ENCODE results near the gene CENPH.

DNA sequence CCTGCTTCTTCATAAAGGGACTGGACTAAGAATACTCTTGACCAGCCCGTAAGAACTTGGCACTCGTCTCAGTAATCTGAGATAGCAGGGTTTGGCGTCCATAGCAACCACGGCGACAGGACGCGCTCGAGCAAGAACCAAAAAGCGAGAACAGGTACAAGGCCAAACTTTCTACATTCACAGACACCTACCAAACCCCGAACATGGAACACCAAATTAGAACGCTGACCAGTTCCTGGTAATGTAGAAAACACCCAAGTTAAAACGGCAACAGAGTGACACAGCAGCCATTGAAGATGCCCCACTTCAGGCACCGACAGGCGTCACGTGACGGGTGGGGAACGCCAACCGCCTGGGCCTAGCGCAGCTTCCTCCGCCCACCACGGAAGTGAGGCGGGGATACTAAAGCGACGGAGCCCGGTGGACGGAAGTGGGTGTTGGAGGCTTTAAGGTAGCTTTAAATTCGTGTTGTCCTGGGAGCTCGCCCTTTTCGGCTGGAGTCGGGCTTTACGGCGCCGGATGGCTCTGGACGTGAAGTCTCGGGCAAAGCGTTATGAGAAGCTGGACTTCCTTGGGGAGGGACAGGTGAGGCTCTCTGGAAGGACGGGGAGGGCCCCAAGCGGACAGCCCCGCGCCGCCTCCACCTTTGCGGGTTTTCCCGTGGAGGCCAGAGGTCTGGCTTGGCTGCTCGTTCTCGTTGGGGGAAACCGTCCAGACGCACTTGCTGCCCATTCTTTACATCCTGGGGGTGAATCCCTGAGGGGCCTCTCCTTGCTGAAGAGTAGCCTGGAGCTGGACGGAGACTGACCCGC is 45.3 kb downstream of the CENPH start, which contains the start of gene CDK7:
- peak; percentile 41; the same call in 1 of the 2 replicates for TF ChIP-seq POLR2AphosphoS5 (IDR thresholded peaks at IDR 0.05; ENCODE audit: low read depth)
- no peak for TF ChIP-seq REST (IDR thresholded peaks at IDR 0.05; ENCODE audit: insufficient replicate concordance, low read depth)
- TF ChIP-seq CTCF (IDR thresholded peaks at IDR 0.05; ENCODE audit: insufficient read depth, low read length): no peak
- TF ChIP-seq GABPA (IDR thresholded peaks at IDR 0.05; ENCODE audit: low read depth): peak; percentile 82
- peak; percentile 73; the same call in 1 of the 2 replicates for TF ChIP-seq SPI1 (IDR thresholded peaks at IDR 0.05; ENCODE audit: borderline replicate concordance, low read depth)
